HG02852 (cell line): Measurements from ENCODE around the gene PHKG1.
"Not testable (repeated sequence)": the region's sequence is repeated elsewhere in the genome, so short reads cannot be mapped to it uniquely, and the experiment has no call there.

Experiments
- ATAC-seq: cut with Tn5 transposase; IDR thresholded peaks from one replicate; pipeline ENCODE4 v1.9.1; 2021; ENCODE audit warnings: mild to moderate bottlenecking, moderate library complexity; ENCODE audit not compliant: unreplicated experiment

Gene PHKG1

DNA sequence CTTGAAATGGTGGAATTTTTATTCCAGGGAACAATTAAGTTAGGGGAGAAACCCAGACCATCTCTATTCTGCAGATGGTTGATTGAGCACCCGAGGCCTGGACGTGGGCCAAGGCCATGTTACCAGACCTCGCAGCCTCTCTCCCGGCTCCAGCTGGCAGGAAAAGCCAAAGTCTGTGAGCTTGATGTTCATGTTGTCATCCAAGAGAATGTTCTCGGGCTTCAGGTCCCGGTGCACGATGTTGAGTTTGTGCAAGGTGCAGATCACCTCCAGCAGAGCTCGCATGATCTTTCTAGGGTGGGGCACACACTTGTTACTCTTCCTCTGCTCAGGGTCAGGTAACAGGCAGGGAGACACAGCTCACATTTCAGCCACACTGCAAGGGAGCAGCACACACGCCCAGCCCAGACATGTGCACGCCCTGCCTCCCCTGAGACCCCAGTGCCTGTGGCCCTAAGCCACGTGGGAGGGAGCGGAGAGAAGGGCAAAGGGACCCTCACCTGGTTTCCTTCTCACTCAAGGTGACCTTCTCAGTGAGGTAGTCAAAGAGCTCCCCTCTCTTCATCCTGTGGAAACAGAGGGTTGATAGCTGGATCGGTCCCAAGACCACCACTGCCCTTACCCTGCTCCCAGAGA is 9.5 kb downstream of the PHKG1 start:
- no peak for ATAC-seq

DNA sequence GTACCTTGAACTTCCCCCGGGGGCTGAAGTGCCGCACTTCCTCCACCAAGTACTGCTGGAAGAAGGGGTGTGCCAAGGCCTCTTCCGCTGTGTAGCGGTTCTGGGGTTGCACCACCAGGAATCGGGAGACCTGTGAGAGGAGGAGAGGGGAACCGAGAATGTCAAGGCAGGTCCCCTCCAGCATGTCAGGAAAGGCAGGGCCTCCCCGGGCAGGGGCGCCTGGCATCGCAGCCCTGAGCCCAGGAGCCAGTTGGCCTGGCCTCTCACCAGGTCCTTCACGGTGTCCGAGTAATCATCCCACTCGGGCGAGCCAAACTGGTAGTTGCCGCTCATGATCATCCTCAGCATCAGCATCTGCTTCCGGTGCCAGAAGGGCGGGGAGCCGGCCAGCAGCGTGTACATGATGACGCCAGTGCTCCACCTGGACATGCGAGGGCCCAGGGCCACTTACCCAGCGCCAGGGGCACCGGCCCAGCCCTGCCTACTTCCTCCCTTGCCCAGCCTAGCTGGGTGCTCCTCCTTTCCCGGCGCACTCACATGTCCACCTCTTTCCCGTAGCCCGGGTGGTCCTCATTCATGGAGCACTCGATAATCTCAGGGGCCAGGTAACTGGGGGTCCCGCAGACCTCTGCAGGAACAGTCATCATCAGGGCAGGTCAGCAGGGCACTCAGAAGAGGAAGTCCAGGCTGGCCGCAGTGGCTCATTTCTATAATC is 11.0 kb downstream of the PHKG1 start:
- ATAC-seq, result no peak

DNA sequence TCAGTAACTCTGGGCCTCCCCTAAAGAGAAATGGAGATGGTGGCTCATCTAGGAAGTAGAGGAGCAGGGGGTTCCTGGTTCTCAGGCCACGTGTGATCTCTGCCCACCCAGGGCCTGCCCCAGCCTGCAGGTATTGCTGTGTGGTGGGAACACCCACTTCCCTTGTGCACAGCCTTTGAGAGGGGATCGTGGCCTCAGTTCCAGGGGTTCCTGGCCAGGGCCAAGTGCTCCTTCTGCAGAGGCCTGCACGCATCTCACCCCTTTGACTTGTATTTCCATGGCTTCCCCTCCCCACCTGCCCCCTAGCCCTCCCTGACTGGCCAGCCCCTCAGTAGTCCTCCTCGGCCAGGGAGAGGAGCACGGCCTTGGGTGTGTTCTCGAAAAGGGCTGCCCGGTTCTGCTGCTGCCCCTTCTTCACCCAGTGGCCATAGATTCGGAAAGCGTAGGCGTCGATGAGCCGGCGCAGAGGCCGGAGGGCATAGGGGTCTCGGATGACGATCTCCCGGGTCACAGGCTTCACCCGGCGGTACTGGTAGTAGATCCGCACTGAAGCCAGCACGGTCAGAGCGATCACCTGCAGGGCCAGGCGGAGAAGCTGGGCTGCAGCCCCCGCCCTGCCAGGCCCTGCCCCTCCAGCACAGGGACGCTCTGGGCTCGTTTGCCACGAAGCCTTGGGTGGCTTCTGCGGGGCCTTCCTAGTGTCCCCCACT is 11.9 kb downstream of the PHKG1 start:
- not testable (repeated sequence) for ATAC-seq

DNA sequence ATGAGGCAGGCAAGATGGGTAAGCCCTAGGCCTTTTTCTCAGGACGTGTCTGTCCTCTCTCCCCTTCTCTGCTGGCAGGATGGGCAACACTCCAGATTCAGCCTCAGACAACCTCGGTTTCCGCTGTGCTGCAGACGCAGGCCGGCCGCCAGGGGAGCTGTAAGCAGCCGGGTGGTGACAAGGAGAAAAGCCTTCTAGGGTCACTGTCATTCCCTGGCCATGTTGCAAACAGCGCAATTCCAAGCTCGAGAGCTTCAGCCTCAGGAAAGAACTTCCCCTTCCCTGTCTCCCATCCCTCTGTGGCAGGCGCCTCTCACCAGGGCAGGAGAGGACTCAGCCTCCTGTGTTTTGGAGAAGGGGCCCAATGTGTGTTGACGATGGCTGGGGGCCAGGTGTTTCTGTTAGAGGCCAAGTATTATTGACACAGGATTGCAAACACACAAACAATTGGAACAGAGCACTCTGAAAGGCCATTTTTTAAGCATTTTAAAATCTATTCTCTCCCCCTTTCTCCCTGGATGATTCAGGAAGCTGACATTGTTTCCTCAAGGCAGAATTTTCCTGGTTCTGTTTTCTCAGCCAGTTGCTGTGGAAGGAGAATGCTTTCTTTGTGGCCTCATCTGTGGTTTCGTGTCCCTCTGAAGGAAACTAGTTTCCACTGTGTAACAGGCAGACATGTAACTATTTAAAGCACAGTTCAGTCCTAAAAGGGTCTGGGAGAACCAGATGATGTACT is 13.1 kb downstream of the PHKG1 start:
- no peak for ATAC-seq

DNA sequence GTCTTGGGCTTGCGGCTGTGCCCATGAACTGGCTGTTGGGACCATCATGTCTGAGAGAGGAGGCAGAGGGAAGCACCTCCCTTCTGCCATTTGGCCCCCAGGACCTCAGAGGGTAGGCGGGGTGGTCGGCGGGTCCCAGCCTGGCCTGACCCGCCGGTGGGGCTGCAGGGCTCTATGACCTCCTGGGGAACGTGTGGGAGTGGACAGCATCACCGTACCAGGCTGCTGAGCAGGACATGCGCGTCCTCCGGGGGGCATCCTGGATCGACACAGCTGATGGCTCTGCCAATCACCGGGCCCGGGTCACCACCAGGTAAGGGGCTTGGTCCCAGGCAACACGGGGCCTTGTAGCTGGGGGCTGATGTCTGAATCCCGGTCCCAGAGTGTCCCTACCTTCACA is 14.6 kb downstream of the PHKG1 start:
- ATAC-seq, result no peak

DNA sequence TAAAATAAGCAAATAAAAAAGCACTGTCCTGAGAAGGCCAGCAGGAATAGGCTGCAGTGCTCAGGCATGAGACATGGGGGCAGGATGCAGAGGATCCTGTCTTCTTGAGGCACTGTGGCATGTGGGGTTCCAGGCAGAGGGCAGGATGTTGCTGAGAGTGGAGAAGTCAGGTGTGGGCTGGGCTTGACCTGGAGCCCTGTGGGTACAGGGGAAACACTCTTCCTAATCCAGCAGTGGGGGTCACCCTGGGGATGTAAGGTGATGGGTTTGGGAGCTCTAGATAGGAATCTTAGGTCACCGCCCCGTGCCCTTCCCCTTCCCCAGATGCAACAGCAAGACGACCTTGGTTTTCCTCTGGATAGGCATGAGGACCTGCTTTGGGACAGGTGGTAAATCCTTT is 15.1 kb downstream of the PHKG1 start:
- no peak for ATAC-seq

DNA sequence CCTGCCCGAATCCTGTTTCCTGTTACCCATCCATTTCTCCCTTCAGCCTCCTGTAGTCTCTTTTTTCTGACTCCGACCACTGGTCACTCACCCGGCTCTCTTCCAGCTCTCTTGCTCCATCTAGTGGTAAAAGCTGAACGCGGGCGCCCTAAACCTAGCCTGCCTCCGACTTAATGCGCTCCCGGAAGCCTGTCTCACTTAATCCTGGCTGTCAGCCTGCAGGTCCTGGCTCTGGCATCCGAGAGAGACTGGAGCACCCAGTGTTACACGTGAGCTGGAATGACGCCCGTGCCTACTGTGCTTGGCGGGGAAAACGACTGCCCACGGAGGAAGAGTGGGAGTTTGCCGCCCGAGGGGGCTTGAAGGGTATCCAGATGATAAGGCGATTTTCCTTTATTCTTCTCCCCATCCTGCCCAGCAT is 18.4 kb downstream of the PHKG1 start:
- peak; percentile 94 for ATAC-seq

DNA sequence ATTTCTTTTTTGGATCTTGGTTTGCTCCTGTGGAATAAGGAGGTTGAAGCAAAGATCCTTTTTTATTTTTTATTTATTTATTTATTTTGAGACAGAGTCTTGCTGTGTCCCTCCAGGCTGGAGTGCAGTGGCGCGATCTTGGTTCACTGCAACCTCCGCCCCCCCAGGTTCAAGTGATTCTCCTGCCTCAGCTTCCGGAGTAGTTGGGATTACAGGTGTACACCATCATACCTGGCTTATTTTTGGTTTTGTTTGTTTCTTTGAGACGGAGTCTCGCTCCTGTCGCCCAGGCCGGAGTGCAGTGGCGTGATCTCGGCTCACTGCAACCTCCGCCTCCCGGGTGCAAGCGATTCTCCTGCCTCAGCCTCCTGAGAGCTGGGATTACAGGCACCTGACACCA is 26.4 kb downstream of the PHKG1 start:
- not testable (repeated sequence) for ATAC-seq

DNA sequence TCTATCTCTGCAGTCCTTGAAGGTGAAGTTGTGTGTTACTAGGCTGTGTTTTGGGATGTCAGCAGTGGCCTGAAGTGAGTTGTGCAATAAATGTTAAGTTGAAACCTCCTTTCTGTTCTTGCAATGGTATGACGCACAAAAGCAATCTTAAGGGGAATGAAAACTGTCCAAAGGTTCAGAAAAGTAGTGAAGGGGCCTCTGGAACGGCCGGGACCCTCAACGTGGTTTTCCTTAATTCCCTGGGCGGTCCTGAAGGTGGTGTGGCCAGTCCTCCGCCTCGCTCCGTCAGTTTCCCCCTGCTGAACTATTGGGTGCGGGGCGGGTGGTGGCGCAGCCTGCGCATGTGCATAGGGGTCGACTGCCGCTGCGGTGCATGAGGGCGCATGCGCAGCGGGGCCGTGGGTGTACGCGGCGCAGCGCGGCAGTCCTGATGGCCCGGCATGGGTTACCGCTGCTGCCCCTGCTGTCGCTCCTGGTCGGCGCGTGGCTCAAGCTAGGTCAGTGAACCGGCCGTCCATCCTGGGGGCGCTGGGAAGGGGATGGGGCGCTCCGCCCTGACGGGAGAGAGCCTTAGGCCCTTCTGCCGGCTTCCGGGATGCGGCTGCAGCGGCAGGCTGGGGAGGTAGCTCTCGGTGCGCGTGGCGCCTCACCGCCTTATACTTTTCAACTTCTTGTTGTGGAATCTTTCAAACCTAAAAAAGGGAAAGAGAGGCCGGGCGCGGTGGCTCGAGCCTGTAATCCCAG is 28.7 kb downstream of the PHKG1 start, which contains the start of gene SUMF2:
SUMF2 (plus strand) TSS at position 405 of the 744 bp plus-strand sequence; CDS start at position 431, 26 bp downstream.
- peak; percentile 85 for ATAC-seq

DNA sequence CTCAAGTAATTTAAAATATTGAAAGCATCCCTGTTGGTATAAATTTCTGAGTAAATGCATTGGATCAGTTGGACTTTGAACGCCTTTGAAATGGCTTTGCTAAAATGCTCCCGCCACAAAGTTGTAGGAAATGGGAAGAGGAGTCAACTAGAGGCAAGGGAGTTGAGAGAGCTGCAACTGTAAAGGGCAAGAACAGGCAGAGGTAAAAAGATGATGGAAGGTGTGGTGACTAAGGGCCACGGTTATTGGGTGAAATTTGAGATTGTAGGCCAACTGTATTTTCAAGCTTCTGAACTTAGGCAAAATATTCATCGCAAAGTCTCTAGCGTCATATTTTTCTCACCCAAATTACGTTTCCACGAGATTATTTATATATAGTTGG is 29.3 kb downstream of the PHKG1 start:
- no peak for ATAC-seq

DNA sequence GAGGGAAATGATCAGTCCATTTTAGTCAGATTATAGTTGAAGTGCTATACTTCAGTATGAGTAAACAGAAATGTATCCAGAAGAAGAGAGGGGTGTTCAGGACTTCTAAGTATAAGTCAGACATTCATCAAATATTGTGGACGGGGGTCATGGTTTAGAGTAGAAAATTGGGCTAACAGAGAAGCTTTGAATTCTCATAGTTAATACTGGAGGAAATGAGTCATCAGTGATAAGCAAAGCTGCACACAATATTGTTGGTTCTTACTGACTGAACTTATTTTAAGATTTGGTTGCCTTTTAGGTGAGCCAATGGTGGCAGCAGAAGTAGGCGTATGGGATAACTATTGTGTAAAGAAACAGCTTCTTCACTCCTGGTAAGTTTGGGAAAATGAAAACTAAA is 30.4 kb downstream of the PHKG1 start:
- no peak for ATAC-seq

DNA sequence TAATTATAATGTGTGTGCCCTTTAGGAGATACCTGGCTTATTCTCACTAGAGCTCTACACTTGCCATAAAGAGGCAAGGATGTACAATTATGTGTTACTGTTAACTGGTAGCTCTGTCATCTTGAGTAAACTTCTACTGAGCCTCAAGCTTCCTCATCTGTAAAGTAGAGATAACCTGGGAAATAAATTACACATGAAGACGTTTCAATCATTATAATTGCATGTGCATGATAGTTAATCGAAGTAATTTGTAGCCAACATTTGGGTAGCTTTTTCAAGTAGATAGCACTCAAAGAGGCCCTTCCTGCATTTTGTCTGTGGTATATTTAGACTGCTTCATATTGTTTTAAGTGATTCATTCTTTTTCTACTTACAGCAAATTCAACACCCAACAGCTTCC is 38.8 kb downstream of the PHKG1 start:
- no peak for ATAC-seq

DNA sequence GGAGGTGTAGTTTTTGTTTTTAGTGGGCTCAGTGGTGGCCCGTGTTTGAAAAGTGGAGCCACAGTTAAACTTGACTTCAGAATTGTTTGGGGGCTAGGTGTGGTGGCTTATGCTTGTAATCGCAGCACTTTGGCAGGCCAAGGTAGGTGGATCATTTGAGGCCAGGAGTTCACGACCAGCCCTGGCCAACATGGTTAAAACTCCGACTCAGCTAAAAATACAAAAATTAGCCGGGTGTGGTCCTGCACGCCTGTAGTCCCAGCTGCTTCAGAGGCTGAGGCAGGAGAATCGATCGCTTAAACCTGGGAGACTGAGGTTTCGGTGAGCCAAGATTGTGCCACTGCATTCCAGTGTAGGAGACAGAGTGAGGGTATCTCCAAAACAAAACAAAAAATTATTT is 39.4 kb downstream of the PHKG1 start:
- no peak for ATAC-seq

DNA sequence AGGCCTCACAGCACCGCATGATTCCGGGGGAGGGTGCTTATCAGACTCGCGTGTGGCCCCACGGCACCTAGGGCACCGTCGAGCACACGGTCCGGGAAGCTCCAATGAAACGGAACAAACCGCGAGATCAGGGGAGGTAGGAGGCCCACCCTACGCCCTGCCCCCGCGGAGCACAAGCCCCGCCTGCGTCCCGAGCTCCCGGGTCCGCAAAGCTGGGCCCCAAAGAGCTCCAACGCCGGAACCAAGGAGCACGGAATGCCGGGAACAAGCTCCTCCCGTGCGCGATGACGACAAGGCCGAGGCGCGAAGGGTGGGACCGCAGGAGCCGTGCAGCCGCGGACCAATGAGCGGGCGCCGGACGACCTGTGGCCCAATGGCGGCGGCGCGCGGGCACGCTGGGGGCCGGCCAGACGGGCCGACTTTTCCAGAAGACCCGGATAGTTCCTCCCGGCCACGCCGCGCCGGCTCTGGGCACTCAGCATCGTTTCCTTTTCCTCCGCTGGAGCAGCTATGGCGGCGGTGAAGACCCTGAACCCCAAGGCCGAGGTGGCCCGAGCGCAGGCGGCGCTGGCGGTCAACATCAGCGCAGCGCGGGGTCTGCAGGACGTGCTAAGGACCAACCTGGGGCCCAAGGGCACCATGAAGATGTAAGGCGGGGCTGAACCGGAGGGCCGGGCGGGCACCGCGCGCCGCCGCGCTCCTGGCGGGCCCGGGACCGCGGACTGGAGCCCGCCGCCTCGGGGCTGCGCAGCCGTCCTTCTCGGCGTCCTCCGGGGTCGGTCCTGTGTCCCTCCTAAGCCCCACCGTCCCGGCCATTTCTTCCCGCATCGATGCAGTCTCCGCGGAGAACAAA is 41.2 kb downstream of the PHKG1 start, which contains the start of the genes CCT6A and PSPH:
CCT6A (plus strand) TSS at position 427 of the 853 bp plus-strand sequence; CDS start at position 511, 84 bp downstream.
PSPH (minus strand) TSS at position 106 of the 853 bp plus-strand sequence. CDS start 30,232 bp downstream, outside the sequence.
- peak; percentile 94 for ATAC-seq

DNA sequence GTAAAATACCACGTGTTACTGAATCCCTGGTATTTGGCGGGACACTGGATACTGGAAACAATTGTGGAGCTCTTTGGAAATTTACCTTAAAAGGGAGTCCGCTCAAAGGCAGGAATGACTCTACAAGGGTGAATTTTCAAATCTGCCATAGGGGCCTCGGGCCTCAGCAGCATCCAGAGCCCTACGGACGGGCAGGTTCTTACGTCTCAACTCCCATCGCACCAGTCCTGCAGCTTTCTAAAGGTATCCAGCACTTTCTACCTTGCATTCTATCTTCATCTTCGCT is 41.8 kb downstream of the PHKG1 start:
- no peak for ATAC-seq

DNA sequence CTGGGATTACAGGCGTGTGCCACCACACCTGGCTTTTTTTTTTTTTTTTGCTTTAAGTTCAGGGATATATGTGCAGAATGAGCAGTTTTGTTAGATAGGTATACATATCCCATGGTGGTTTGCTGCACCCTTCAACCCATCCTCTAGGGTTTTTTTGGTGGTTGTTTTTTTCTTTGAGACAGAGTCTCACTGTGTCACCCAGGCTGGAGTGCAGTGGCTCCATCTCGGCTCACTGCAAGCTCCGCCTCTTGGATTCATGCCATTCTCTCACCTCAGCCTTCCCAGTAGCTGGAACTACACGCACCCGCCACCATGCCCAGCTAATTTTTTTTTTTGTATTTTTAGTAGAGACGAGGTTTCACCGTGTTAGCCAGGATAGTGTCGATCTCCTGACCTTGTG is 44.0 kb downstream of the PHKG1 start:
- ATAC-seq, result not testable (repeated sequence)

DNA sequence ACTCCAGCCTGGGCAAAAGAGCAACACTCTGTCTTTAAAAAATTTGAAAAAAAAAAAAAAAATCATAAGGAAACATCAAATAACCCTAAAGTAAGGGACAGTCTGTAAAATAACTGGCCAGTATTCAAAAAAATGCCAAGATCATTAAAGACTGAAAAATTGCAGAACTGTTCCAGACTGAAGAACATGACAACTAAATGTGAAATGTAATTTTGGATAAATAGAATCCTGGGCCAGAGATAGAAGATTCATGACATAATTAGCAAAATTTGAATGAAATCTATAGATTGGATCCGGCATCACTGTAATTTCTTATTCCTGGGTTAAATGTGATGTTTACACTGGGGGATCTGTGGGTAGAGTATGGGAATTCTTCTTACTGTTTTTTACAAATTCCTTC is 44.5 kb downstream of the PHKG1 start:
- no peak for ATAC-seq

DNA sequence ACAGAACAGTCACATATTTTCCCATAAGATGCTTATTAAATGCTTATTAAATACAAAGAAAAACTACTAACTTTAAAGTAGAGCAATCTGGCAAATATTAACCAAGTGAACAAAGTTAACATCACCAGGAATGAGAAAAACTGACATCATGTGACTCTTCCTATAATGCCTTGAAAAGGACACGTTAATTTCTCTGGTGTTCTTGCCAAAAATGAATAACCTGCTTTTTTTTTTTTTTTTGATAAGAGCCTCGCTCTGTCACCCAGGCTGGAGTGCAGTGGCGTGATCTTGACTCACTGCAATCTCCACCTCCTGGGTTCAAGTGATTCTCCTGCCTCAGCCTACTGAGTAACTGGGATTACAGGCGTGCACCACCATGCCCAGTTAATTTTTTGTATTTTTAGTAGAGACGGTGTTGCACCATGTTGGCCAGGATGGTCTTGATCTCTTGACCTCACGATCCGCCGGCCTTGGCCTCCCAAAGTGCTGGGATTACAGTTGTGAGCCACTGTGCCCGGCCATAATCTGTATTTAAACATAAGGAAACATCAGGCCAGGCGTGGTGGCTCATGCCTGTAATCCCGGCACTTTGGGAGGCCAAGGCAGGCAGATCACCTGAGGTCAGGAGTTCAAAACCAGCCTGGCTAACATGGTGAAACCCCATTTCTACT is 45.2 kb downstream of the PHKG1 start:
- ATAC-seq, result not testable (repeated sequence)
